ENCODE results near the gene HSF5. TPM values are rescaled to one million over a fixed set of nuclear protein-coding genes. Genes with fewer than 3 reads are reported as not detected.
A peak's percentile ranks its signal among the peaks of the same experiment; 100 is the strongest.

Gene HSF5
- total RNA-seq, 1 donor from 2014 or later = not detected

DNA sequence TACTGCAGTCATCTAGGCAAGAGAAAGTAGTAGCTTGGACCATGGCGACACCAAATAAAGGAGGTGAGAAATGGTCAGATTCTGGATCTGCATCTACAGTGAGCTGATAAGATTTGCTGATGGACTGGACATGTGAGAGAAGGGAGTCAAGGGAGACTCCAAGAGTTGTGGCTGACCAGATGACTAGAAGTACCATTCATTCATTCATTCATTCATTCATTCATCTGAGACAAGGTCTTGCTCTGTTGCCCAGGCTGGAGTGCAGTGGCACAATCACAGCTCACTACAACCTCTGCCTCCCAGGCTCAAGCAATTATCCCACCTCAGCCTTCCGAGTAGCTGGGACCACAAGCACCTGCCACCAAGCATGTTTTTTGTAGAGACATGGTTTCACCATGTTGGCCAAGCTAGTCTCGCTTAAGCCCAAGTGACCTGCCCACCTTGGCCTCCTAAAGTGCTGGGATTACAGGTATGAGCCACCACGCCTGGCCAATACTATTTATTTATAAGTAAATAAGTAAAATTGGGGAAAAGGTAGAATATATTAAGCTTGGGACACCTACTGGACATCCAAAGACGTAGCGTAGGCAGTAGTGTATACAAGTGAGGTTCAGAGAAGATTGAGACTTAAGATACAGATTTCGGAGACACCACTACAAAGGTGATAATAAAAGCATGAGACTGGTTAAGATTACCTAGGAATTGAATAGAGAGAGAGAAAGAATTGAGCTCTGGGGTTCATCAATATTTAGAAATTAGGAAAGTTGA, 55.2 kb downstream of the HSF5 start:
- H3K9ac ChIP-seq = no peak overlapping the region
- no peaks in the 10 kb centered on the region for H3K9me3 ChIP-seq (ENCODE audit: low read depth)
- TF ChIP-seq EZH2 (IDR thresholded peaks at IDR 0.05) (no peak), EZH2phosphoT487 (IDR thresholded peaks at IDR 0.05) (no peak)
- TF ChIP-seq, protein P1, sequence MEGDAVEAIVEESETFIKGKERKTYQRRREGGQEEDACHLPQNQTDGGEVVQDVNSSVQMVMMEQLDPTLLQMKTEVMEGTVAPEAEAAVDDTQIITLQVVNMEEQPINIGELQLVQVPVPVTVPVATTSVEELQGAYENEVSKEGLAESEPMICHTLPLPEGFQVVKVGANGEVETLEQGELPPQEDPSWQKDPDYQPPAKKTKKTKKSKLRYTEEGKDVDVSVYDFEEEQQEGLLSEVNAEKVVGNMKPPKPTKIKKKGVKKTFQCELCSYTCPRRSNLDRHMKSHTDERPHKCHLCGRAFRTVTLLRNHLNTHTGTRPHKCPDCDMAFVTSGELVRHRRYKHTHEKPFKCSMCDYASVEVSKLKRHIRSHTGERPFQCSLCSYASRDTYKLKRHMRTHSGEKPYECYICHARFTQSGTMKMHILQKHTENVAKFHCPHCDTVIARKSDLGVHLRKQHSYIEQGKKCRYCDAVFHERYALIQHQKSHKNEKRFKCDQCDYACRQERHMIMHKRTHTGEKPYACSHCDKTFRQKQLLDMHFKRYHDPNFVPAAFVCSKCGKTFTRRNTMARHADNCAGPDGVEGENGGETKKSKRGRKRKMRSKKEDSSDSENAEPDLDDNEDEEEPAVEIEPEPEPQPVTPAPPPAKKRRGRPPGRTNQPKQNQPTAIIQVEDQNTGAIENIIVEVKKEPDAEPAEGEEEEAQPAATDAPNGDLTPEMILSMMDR (IDR thresholded peaks at IDR 0.05) = no peak
- no peak overlapping the region for H3K4me3 ChIP-seq
- no peak overlapping the region for H3K4me3 Mint-ChIP-seq
- no peak overlapping the region for H3K4me2 ChIP-seq
- H3K36me3 ChIP-seq = no peaks in the 10 kb centered on the region
- H3K27ac ChIP-seq = no peak overlapping the region
- no peaks in the 10 kb centered on the region for H3K4me1 Mint-ChIP-seq
- no peaks in the 10 kb centered on the region for H3K9me3 Mint-ChIP-seq
- no peaks in the 10 kb centered on the region for H4K20me1 ChIP-seq (ENCODE audit: low read depth)
- H3K27me3 ChIP-seq = peaks cover 18% of the 10 kb centered on the region
- H3K27ac Mint-ChIP-seq = no peak overlapping the region
- no peak overlapping the region for H2AFZ ChIP-seq (replicated peaks)
- peaks cover 3% of the 10 kb centered on the region for H3K27me3 Mint-ChIP-seq (ENCODE audit: insufficient read depth, low read depth)
- no peaks in the 10 kb centered on the region for H3K36me3 Mint-ChIP-seq
- no peaks in the 10 kb centered on the region for H3K4me1 ChIP-seq
- H3K79me2 ChIP-seq (ENCODE audit: low read depth) = no peaks in the 10 kb centered on the region
- H3F3A ChIP-seq (ENCODE audit: low read depth) = no peaks in the 10 kb centered on the region
- DNase-seq (ENCODE audit: low spot score) = no peak

DNA sequence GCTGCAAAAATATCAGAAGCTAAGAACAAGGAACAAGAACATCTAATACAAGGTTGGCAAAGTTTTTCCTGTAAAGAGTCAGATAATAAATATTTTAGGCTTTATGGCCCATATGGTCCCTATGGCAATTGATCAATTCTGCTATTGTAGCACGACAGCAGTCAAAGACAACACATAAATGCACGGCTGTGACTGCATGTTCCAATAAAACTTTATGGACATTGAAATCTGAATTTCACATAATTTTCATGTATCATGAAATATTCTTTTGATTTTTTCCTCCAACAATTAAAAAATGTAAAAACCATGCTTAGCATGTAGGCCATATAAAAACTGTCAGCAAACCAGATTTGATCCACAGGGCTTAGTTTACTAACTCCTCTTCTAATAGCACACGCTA, 60.4 kb downstream of the HSF5 start:
- peaks cover 3% of the 10 kb centered on the region for H3K27me3 Mint-ChIP-seq (ENCODE audit: insufficient read depth, low read depth)
- no peaks in the 10 kb centered on the region for H3K4me1 Mint-ChIP-seq

DNA sequence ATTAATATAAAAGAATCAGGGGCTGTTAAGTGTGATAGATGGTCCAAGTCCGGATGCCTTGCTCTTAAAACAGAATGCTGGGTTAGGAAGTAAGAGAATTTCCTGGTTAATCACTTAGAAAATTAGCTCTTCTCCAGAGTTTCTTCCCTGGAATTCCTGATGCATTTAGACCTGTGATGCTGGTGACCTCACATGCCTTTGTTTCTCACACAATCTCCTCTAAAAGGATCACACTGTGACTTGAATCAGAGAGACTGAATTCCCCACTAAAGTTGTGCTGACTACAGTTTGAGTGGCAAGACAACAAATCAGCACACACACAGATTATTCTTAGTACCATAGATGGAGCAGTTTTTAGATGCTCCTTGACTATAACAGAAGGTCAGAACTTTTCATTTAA, 66.5 kb downstream of the HSF5 start:
- H3F3A ChIP-seq (ENCODE audit: low read depth) = peaks cover 13% of the 10 kb centered on the region
- H3K4me1 ChIP-seq = peaks cover 22% of the 10 kb centered on the region
- peak; percentile 75 for DNase-seq (ENCODE audit: low spot score)
- peaks cover 4% of the 10 kb centered on the region for H3K27me3 ChIP-seq
- Mint-ChIP-seq H3K27ac (peak overlapping the region; percentile 84), H3K9me3 (no peaks in the 10 kb centered on the region), H3K4me1 (peaks cover 21% of the 10 kb centered on the region), H3K36me3 (no peaks in the 10 kb centered on the region), H3K4me3 (no peak overlapping the region), H3K27me3 (ENCODE audit: insufficient read depth, low read depth) (no peaks in the 10 kb centered on the region)
- no peak overlapping the region for H3K4me3 ChIP-seq
- peak overlapping the region; percentile 42 for H3K27ac ChIP-seq
- no peaks in the 10 kb centered on the region for H3K79me2 ChIP-seq (ENCODE audit: low read depth)
- H3K4me2 ChIP-seq = peak overlapping the region; percentile 65
- H4K20me1 ChIP-seq (ENCODE audit: low read depth) = no peaks in the 10 kb centered on the region
- no peak for TF ChIP-seq EZH2phosphoT487 (IDR thresholded peaks at IDR 0.05)
- no peak for TF ChIP-seq EZH2 (IDR thresholded peaks at IDR 0.05)
- TF ChIP-seq, protein P1 (IDR thresholded peaks at IDR 0.05) = no peak
- H3K36me3 ChIP-seq = no peaks in the 10 kb centered on the region
- peak overlapping the region; percentile 23 for H2AFZ ChIP-seq (replicated peaks)
- H3K9me3 ChIP-seq (ENCODE audit: low read depth) = no peaks in the 10 kb centered on the region
- H3K9ac ChIP-seq = no peak overlapping the region

More for the DNA sequence above, 60.4 kb downstream of the HSF5 start:
- H3K27ac ChIP-seq = no peak overlapping the region
- H3F3A ChIP-seq (ENCODE audit: low read depth) = no peaks in the 10 kb centered on the region
- no peak for TF ChIP-seq EZH2phosphoT487 (IDR thresholded peaks at IDR 0.05)
- TF ChIP-seq EZH2 (IDR thresholded peaks at IDR 0.05) = no peak
- TF ChIP-seq, protein P1 (IDR thresholded peaks at IDR 0.05) = no peak
- no peaks in the 10 kb centered on the region for H4K20me1 ChIP-seq (ENCODE audit: low read depth)
- H3K9me3 Mint-ChIP-seq = no peaks in the 10 kb centered on the region
- H3K4me2 ChIP-seq = no peak overlapping the region
- no peaks in the 10 kb centered on the region for H3K36me3 Mint-ChIP-seq
- no peak overlapping the region for H2AFZ ChIP-seq (replicated peaks)
- H3K4me3 Mint-ChIP-seq = no peak overlapping the region
- H3K79me2 ChIP-seq (ENCODE audit: low read depth) = no peaks in the 10 kb centered on the region
- H3K9ac ChIP-seq = no peak overlapping the region
- no peak overlapping the region for H3K27ac Mint-ChIP-seq
- no peaks in the 10 kb centered on the region for H3K36me3 ChIP-seq
- H3K9me3 ChIP-seq (ENCODE audit: low read depth) = no peaks in the 10 kb centered on the region
- peaks cover 6% of the 10 kb centered on the region for H3K27me3 ChIP-seq
- no peaks in the 10 kb centered on the region for H3K4me1 ChIP-seq
- no peak for DNase-seq (ENCODE audit: low spot score)
- H3K4me3 ChIP-seq = no peak overlapping the region

Data from neural progenitor cell (in vitro differentiated cells).